ENCODE data around the gene WWC2.

GRCh38 chr4:183080372-183081115, 18.5 kb upstream of the WWC2 start:
- TF ChIP-seq CTCF (IDR thresholded peaks at IDR 0.05) (no peak), POLR2A (IDR thresholded peaks at IDR 0.05; ENCODE audit: low read depth) (no peak), POLR2AphosphoS5 (IDR thresholded peaks at IDR 0.05) (no peak), EP300 (IDR thresholded peaks at IDR 0.05) (no peak)

Data from esophagus muscularis mucosa (tissue), 4 donors.